Right cardiac atrium (tissue), 5 donors: ENCODE results near the gene CFAP53. TPM values are rescaled to one million over a fixed set of nuclear protein-coding genes. Genes with fewer than 3 reads are reported as not detected.

Experiments used
- ATAC-seq, 2 donors: fragments of 200-7000 bp; cut with Tn5 transposase; one replicate each; pipeline versions ENCODE4 v1.8.0 to v1.9.1; 2020; ENCODE audit warnings: moderate library complexity in 2 of 2, mild to moderate bottlenecking in 1 of 2
- DNase-seq, 3 donors: peaks; one replicate each; pipeline ENCODE4 v3.0.0-alpha.2; 2020
- H3K27ac ChIP-seq: one replicate; pipeline ENCODE4 v1.5.1; 2013; ENCODE audit warnings: mild to moderate bottlenecking, low read length, control low read depth, moderate library complexity
- H3K27me3 ChIP-seq: one replicate; pipeline ENCODE4 v1.6.1; 2013; ENCODE audit not compliant: control insufficient read depth, insufficient read depth
- H3K4me1 ChIP-seq: one replicate; pipeline ENCODE4 v1.6.1; 2013; ENCODE audit warnings: low read length; ENCODE audit not compliant: control insufficient read depth, insufficient read depth
- H3K4me3 ChIP-seq: one replicate; pipeline ENCODE4 v1.5.1; 2013; ENCODE audit warnings: low read length, control low read depth
- H3K9me3 ChIP-seq: one replicate; pipeline ENCODE4 v1.6.1; 2013; ENCODE audit warnings: low read length; ENCODE audit not compliant: control insufficient read depth
- WGBS: extraction: QIAGEN DNeasy Blood & Tissue Kit; methylation state at CpG from one replicate; pipeline ENCODE4 v1.1.7; 2013; 5-methylcytosine and 5-hydroxymethylcytosine counted together
- intact Hi-C, 4 donors: fragments of 100-400 bp; cut with DNase I; formaldehyde crosslinking; loops; one replicate each; pipeline versions ENCODE4 v1.11.0 to v1.14.0; 2022 to 2023
- polyA plus RNA-seq: library from polyadenylated mRNA; stranded (reverse); fragments of 200-250 nt; gene quantifications from one replicate; pipeline ENCODE4 v1.2.3, GENCODE V29; 2013
- total RNA-seq, 4 donors: library from RNA; stranded (reverse); fragmentation: NEBNext Ultra II Directional; extraction: Animal tissue kit (Norgen Biotek cat#: 25700); gene quantifications; one replicate each; pipeline ENCODE4 v1.2.1, GENCODE V29; 2021
- donor health status: healthy with polysubstance abuse.
- donor health status: DM: no; HTN: yes; CAD: no.
- donor health status: DM: no; HTN: no; CAD: no.
- donor health status: DM: no; HTN: yes; CAD: no; lungs with severe emphysema.
- donor health status: DM: yes; HTN: yes; CAD: no.

The CFAP53 gene
- total and polyA plus RNA-seq, 5 donors: 0.23 to 0.56 (median 0.29) TPM

- no peak overlapping the region for H3K27ac ChIP-seq
- H3K27me3 ChIP-seq: no peaks in the 10 kb centered on the region
- H3K9me3 ChIP-seq: no peaks in the 10 kb centered on the region
- no peaks in the 10 kb centered on the region for H3K4me1 ChIP-seq
- WGBS: 48% methylated on average over 3 of the region's 3 CpGs
- no peak for ATAC-seq
- no peak for DNase-seq
- intact Hi-C loops: no loop called here
- no peak overlapping the region for H3K4me3 ChIP-seq
Observed at GRCh38 chr18:50177294-50177992, 88.9 kb downstream of the CFAP53 start.

Other genes with a start within 250 kb of the CFAP53 start
- 1 to 10 TPM; 1.4 to 3.2 (median 2.4) TPM for gene MYO5B, start 71.3 kb downstream of the CFAP53 start, total RNA-seq
- 4.5 TPM for gene MYO5B, start 71.3 kb downstream of the CFAP53 start, polyA plus RNA-seq
- gene MBD1, start 15.0 kb upstream of the CFAP53 start, total RNA-seq: 10 to 100 TPM; 44.7 to 59.7 (median 55.9) TPM
- 30.3 TPM for gene MBD1, start 15.0 kb upstream of the CFAP53 start, polyA plus RNA-seq
- 10 to 100 TPM; 31.9 to 52.3 (median 42.1) TPM for gene CXXC1, start 21.2 kb upstream of the CFAP53 start, total RNA-seq
- 34.2 TPM for gene CXXC1, start 21.2 kb upstream of the CFAP53 start, polyA plus RNA-seq
- gene SKA1, start 108.6 kb upstream of the CFAP53 start, total RNA-seq: under 1 TPM; 0.11 to 0.49 (median 0.28) TPM
- gene SKA1, start 108.6 kb upstream of the CFAP53 start, polyA plus RNA-seq: 0.14 TPM